ENCODE measurements around the gene ACP2. TPM values are rescaled to one million over a fixed set of nuclear protein-coding genes. Genes with fewer than 3 reads are reported as not detected.

Gene ACP2
- total RNA-seq, 1 donor from 2014 or later, result 52.6 TPM

DNA sequence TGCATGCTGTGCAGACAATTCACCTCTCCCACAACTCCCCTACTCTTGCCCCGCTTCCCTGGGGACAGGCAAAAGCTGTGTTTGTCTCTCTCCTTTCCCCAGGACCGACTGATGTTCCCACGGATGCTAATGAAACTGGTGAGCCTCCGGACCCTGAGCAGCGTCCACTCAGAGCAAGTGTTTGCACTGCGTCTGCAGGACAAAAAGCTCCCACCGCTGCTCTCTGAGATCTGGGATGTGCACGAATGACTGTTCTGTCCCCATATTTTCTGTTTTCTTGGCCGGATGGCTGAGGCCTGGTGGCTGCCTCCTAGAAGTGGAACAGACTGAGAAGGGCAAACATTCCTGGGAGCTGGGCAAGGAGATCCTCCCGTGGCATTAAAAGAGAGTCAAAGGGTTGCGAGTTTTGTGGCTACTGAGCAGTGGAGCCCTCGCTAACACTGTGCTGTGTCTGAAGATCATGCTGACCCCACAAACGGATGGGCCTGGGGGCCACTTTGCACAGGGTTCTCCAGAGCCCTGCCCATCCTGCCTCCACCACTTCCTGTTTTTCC, 19.9 kb upstream of the ACP2 start:
- no peak for DNase-seq

- no peak for DNase-seq
These were observed 19.3 kb upstream of the ACP2 start for GRCh38 chr11:47267876-47268275.

GRCh38 chr11:47264521-47264920, 15.9 kb upstream of the ACP2 start:
- no peak for DNase-seq

- no peak for DNase-seq
These were observed 15.5 kb upstream of the ACP2 start for GRCh38 chr11:47264119-47264518.

- DNase-seq, result no peak
These were observed 12.7 kb upstream of the ACP2 start for GRCh38 chr11:47261291-47261800.

DNA sequence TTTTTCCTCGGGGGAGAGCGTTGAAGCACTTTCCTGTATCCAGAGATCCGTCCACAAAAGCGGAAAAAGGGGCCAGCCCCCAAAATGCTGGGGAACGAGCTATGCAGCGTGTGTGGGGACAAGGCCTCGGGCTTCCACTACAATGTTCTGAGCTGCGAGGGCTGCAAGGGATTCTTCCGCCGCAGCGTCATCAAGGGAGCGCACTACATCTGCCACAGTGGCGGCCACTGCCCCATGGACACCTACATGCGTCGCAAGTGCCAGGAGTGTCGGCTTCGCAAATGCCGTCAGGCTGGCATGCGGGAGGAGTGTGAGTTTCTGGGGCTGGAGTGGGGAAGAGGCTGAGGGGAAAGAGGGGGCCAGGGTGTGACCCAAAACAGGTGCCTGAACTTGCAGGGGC, 11.8 kb upstream of the ACP2 start:
- DNase-seq, result no peak

GRCh38 chr11:47259232-47259977, 10.8 kb upstream of the ACP2 start:
- DNase-seq, result peak; percentile 76

DNA sequence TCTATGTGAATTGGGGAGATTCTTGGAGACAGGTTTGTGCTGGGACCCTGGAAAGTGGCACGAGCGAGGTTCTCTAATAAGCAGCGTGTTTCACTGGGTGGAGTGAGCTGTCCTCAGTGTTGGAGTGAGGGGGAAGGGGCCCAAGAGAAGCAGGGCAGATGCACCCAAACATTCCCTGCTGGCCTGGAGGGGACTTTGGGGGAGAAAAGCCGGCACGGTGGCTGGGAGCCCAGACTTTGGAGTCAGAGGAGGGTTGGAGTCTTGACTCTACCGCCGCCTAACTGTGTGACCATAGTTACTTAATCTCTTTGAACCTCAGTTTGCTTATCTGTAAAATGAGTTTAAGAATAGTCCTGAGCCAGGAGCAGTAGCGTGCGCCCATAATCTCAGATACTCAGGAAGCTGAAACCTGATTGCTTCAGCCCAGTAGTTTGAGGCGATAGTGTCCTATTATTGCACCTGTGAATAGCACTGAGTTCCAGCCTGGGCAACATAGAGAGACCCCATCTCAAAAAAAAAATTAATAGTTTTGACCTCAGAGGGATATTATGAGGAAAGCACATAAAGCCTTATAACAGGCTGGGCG, 9.8 kb upstream of the ACP2 start:
- DNase-seq, result no peak

GRCh38 chr11:47257517-47258316, 9.1 kb upstream of the ACP2 start, which contains the start of gene NR1H3:
TSS of gene NR1H3 (plus strand) at chr11:47257996. CDS start at chr11:47259217, 1,221 bp downstream.
- peak; percentile 48 for DNase-seq

- no peak for DNase-seq
These were observed 8.5 kb upstream of the ACP2 start for GRCh38 chr11:47257177-47257516.

- DNase-seq, result no peak
These were observed 7.8 kb upstream of the ACP2 start for GRCh38 chr11:47256374-47256773.

DNA sequence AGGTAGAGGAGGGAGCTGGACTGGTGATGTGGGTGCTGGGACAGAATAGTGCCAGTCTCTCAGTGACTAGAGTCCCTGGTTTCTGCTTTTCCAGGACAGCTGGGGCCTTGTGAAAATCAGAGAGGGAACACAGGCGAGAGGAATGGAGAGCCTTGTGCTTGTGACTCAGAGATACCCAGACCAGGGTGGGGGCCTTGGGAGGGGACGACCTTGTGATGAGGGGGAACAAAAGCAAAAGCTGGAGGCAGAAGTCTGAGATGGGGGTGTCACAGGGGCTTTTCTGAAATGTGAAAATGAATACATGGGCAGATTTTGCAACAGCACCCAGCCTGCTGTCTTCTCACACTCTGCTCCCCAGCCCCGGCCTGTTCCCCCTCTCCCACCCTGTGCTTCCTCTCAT, 5.8 kb upstream of the ACP2 start:
- peak; percentile 40 for DNase-seq

GRCh38 chr11:47253660-47254059, 5.0 kb upstream of the ACP2 start:
- DNase-seq, result no peak

DNA sequence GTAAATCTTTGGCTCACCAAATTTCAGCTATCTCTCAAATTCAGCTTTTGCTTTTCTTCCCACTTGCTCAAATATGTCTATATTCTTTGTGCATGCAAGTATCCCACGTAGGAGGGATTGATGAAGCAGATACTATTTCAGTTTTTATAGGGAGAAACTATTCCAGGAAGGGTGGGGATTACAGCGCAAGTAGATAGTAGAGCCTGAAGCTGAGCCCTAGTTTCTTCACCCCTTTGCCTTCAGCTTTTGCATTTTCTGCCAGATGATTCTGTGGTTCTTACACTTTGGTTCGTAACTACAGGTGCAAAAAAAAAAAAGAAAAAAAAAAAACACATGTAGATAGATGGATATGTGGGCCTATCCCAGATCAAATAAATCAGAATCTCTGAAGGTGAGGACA, 3.1 kb upstream of the ACP2 start:
- no peak for DNase-seq

- DNase-seq, result no peak
These were observed 733 bp upstream of the ACP2 start for GRCh38 chr11:47249378-47249715.

DNA sequence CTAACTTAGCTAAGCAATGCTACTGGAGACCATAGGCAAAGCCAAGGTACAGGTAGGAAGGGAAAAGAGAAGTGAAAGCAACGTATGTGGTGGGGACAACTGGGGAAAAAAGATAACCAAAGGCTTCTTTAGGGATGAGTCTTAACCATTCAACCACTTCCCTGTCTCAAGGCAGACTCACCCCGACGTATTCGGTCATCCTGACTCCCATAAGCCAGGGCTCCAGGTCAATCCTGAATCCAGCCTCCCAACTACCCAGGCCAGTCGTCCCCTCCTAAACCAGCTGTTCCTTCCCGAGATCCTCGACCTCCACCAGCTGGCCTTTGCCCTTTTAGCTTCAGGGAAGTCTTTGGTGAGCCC, 330 bp downstream of the ACP2 start:
- DNase-seq, result no peak

- no peak for DNase-seq
These were observed 1.1 kb downstream of the ACP2 start for GRCh38 chr11:47247502-47247901.

DNA sequence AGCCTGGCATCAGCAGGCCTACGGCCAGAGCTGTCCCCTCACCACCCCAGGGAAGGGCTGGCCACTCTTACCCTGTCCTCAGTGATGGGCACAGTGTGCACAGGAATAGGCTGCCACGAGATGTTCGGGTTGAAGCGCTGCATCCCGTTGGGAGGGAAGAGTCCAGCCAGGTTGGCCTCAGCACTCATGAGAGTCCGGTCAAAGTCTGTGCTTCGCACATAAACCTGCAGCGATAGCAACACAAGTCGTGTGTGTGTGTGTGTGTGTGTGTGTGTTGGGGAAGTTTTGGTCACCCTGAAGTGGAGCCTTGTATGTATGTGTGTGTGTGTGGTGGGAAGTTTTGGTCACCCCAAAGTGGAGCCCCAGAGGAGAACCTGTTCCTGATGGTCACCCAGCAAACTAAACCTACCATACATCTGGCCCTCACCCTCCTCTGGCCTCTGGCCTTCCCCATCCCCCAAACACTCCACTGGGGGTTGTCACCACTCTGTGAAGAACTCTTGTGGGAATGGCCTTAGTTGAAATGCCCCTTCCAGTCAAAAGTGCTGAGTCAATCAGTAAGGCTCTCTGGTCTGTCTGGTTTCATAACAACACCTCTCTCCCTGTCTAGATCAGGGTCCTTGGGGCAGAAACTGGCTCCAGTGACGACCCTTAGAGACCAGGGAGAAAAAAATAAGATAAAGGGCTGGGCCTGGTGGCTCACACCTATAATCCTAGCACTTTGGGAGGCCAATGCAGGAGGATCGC, 2.8 kb downstream of the ACP2 start:
- DNase-seq, result no peak

GRCh38 chr11:47244448-47245350, 3.9 kb downstream of the ACP2 start:
- no peak for DNase-seq

DNA sequence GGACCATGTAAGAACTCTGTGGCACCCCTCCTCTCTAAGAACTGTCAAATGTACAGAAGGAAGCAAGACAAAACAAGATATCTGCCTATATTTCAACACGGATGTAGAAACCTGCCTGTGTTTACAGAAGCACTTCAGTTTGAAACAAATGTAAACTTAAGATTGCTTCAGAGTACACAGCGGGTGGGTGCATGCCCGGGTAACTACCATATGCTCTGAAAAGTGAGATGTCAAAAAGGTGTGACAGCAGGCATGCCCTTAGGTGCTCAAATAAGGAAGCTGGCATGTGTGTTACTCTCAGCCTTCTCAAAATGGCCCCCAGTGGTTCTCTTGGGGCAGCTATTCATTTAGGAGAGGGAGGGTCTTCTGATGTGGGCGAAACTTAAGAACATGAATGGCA, 5.2 kb downstream of the ACP2 start:
- DNase-seq, result no peak

- DNase-seq, result no peak
These were observed 5.9 kb downstream of the ACP2 start for GRCh38 chr11:47242596-47243192.
